Activated CD4-positive, CD25-positive, alpha-beta regulatory T cell treated with anti-CD3 and anti-CD28 coated beads, Interleukin-2, amount 50 U/mL, for 24 hours (primary cell): Measurements from ENCODE around the gene APLNR.

Experiments
- ATAC-seq, 2 donors: fragments of 150-1000 bp; cut with Tn5 transposase; one replicate each; pipeline ENCODE4 v1.10.0; 2021; ENCODE audit warnings: mild to moderate bottlenecking in 1 of 2, moderate library complexity in 1 of 2

Gene APLNR

GRCh38 chr11:57214494-57214893, 22.6 kb downstream of the APLNR start:
- ATAC-seq = no peak

- ATAC-seq = no peak
Observed at GRCh38 chr11:57214098-57214417, 23.0 kb downstream of the APLNR start.

DNA sequence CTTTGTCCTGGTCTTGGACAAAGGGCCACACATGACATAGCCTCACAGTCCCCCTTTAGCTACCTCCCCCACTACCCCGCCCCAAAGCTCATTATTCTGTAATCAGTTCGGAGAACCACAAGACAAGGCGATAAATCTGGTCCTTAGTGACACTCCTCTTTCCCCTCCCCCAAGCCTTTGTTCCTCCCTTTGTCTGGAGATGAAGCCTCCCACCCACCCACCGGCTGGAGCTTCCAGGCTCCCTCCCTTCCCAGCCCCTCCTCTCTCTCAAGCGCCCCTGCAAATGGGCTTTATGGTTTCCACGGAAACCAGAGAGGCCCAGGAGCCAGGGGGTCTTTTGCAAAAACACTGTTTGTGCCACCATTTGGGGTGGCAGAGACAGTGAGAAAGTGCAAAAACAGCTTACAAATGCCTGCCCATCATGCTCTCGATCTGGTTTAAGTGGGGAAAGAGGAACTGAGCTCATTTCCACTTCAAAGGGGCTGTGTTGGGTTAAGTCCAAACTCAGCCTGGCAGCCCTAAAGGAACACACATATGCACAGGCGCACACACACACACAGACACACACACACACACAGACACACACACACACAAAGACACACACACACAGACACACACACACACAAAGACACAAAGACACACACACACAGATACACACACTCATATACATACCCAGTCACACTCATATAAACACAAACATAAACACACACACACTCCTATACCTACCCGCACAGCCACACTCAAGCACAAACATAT, 23.5 kb downstream of the APLNR start:
- ATAC-seq = no peak

DNA sequence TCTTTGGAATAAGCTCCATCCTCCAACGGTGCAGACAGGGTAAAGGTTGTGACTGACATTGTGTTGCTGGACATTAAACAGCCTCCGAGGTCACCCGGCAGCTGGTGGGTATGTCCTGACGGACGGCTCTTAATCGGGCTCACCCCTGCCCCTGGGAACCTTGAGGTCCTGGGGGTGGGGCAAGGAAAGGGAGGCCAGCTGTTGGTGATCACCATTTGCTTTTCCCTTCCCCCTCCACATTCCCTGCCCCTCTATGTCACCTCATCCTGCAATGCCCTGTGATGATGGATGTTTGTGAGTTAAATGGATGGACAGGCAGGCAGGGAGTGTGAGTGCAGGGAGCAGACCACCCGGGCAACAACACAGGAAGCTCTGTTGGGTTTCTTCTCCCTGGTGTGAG, 26.3 kb downstream of the APLNR start:
- ATAC-seq = no peak

- ATAC-seq = no peak
Observed at GRCh38 chr11:57207168-57207567, 29.9 kb downstream of the APLNR start.

DNA sequence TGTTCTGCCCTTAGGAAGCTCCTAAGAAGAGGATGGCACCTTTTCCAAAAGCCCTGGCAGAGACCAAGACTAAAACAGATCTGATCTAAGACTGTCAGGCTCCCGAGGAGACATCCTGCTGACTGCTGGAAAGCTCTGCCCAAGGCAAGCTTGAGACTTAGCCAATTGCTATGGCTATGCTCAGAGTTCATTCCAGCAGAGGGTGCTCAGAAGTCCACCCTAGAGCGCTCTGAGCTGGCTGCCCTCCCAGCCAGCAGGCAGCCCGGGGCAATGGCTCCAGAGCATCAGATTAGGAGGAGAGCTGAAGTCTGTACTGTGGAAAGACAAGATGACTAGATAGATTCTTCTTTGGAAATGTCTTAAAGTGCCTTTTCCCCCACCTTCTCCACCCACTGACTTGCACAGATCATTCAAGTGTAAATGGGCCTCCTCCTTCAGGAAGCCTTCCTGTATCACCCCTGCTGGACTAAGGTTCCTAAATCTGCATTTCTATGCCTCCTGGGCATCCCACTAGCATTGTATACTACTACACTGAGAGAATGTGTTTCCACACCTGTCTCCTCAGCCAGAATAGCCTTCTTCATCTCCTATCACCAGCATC, 31.9 kb downstream of the APLNR start:
- ATAC-seq = no peak

GRCh38 chr11:57203882-57204480, 33.1 kb downstream of the APLNR start:
- ATAC-seq = no peak

DNA sequence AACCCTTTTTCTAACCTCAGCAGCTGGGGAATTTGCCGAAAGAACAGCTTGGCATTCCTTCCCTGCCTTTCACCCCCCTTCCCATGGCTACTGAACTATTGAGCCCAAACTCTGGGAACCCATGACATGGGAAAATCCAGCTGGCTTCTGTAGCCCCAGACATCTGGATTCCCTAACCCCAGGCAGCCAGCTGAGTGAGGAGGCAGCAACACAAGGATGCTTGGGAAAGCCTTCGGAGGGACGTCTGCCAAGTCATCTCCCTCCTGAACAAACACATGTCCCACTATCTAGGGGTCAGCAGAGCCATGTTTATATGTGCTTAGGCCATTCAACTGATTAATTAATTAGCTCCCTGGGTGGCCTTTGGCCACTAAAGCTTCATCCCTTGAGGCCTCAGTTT, 33.7 kb downstream of the APLNR start:
- no peak for ATAC-seq

DNA sequence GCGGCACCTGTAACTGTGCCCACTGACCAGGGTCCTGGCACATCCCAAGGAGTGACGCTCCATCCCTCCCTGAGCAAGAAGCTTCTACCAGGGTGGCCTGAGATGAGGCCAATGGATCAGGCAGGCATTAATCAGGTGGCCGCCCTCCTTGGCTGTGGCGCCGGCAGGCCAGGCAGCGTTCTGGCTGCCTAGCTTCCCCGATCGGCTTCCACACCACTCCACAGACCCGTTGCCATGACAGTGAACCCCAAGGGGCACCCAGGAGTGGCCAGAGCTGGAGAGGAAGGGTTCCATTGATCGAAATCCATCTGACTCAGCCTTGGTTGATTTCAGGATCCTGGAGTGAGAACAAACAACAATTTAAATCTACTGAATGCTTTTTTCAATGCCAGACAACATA, 34.8 kb downstream of the APLNR start:
- ATAC-seq = no peak

- no peak for ATAC-seq
Observed at GRCh38 chr11:57200917-57201316, 36.1 kb downstream of the APLNR start.

DNA sequence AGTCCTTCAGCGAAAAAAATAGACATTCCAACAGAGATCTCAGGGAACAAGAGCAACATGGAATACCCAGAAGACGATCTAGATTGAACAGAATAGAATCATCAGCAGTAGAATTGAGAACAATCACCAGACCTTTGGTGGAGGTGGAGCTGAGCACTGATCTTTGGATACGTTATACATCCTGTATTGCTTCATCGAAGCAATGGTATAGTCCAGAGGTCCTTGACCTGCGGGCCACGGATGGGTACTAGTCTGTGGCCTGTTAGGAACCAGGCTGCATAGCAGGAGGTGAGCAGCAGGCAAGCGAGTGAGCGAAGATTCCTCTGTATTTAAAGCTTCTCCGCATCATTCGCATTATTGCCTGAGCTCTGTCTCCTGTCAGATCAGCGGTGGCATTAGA, 37.7 kb downstream of the APLNR start:
- ATAC-seq = no peak

GRCh38 chr11:57197762-57198161, 39.3 kb downstream of the APLNR start:
- ATAC-seq = no peak

DNA sequence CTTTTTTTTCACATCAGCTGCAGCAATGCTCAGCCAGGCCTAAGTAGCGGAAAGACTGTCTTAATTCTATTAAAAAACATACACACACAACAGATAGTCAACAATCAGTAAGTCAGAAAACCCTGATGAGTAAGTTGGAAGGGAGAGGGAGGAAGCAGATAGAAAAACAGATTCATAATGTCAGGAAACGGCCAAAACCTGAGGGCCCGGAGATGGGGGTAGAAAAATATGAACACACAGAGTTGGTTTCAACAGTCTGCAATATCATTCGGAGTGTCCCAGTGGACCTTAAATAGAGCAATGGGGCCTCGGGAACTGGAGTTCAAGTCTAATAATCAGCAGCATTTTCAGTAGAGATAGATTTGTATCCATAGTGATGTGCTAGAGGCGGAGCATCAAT, 40.5 kb downstream of the APLNR start:
- ATAC-seq = no peak

GRCh38 chr11:57192316-57192715, 44.7 kb downstream of the APLNR start:
- no peak for ATAC-seq

DNA sequence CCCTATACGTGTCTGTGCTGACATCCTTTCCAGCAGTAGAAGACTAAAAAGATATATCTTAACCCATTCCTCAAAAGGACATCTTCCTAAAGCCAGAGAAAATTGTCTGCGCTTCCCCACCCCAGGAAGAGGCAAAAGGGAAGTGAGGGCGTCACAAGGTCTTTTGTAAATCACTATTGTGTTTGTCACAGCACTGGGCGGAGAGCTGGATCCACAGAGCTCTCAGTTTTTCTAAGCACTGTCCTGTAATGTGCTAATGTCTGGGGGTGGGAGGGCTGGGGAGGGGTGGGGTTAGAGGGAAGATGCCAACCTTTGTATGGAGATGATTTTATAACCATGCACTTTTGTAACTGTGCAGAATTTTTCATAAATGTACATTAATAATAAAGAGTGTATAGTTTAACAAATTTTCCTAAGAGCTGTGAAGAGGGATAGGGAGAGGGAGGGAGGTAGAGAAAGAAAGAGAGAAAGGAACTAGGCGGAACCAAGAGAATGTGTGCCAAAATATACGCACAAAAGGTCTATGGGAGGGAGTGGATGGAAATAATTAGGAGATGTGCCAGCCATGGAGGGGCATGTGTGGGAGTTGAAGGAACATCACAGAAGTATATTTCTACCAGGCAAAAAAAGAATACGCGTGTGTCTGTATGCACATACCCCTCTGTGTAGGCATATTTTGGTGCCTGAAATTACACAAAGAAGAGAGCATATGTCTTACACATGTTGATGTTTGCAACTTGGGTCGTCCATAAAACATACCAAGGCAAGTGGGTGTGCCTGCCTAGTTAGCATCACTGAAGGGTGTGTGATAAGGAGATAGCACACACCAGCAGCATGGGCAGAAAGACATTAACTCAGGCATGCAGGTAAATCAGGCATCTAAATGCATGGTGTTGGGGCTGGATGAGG, 45.5 kb downstream of the APLNR start:
- no peak for ATAC-seq

DNA sequence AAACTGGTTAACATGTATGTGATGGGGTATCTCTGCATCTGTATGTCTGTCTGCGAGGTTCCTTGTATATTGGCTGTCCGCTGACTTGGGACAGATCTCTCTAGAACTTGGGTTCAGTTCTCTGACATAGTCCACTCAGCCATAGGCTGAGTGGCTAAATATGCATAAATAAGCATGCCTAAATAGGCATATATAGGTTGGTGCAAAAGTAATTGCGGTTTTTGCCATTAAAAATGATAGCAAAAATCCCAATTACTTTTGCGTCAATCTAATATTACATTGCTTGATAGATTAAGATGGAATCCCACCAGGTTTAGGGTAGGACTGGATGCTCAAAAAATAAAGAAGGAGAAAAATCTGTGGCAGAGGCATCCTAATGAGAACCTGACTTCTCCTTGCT, 46.5 kb downstream of the APLNR start:
- no peak for ATAC-seq
